ENCODE results near the gene NFATC2.

The NFATC2 gene

DNA sequence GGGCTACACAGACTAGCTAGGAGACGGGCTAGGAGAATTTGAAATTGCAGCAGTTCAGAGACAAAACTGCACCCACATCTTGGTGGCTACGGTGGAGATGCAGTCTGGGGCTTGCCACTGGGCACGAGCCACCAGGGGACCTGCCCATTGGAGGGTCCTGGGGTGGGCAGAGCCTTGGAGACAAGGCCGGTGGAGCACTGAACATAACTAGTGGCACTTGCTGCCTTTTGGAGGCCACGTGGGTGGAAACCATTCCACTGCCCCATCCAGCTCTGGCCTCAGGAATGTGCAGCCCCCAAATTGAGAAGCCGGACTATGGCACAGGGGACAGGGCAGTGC, 113.4 kb downstream of the NFATC2 start:
- DNase-seq (ENCODE audit: low spot score): no peak
- TF ChIP-seq, protein P1, sequence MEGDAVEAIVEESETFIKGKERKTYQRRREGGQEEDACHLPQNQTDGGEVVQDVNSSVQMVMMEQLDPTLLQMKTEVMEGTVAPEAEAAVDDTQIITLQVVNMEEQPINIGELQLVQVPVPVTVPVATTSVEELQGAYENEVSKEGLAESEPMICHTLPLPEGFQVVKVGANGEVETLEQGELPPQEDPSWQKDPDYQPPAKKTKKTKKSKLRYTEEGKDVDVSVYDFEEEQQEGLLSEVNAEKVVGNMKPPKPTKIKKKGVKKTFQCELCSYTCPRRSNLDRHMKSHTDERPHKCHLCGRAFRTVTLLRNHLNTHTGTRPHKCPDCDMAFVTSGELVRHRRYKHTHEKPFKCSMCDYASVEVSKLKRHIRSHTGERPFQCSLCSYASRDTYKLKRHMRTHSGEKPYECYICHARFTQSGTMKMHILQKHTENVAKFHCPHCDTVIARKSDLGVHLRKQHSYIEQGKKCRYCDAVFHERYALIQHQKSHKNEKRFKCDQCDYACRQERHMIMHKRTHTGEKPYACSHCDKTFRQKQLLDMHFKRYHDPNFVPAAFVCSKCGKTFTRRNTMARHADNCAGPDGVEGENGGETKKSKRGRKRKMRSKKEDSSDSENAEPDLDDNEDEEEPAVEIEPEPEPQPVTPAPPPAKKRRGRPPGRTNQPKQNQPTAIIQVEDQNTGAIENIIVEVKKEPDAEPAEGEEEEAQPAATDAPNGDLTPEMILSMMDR (IDR thresholded peaks at IDR 0.05; ENCODE audit: extremely low read depth, missing control alignments): no peak

DNA sequence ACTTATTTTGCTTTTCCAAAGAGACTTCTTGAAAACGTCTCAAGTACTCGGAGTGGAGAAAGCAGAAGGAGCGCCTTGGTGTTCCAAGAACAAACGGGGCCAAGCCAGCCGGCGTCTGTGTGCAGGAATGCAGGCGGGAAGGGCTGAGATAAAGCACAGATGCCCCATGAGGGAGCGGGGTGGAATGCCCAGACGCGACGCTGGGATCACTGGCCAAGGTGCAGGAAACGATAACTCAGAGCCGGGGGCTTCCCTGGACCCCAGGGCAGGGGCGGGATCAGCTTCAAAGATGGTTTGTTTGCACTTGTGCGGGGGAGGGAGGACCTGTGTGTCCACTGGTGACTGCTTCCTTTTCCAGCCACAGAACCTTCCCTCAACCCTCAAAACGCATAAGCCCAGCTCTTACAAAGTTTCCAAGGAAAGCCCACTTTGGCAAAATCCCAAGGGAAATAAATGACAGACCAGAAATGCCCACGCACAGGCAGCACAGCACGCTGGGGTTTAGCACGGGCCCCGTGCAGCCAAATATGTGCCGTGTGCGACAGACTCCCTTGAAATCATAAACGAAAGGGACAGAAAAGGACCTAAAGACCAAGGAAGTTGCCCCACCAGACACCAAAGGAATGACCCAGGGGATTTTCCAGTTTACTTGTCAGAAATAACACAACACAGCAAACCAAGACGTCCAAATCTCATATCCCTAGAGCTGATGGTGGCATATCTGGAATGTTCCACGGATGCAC, 113.9 kb downstream of the NFATC2 start:
- DNase-seq (ENCODE audit: low spot score): no peak
- TF ChIP-seq, protein P1 (IDR thresholded peaks at IDR 0.05; ENCODE audit: extremely low read depth, missing control alignments): no peak

DNA sequence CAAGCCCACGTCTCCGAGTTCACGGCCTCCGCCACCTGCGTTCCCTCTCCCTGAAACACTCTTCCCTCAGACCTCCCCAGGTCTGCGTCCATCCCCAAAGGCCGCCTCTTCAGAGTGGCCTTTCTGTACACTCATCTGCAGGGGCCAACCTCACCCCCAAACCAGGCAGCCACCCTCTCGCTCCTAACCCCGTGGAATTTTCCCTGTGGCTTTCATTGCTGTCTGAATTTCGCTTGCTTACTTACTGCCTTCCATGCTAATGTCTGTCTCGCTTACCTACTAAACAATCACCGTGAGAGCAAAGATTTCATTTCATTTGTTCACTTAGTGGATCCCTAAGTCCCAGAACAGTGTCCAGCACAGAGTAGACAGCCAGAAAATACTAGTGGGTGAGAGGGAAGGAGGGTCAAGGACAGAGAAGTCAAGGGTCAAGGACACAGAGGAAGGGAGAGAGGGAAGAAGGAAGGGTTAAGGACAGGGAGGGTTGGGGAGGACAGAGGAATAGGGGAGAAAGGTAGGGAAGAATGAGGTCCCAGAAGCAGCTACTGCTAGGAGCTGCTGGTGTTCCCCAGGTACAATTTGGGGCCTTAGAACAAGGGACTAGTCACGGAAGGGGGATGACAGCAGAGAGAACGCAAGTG, 114.7 kb downstream of the NFATC2 start:
- TF ChIP-seq, protein P1 (IDR thresholded peaks at IDR 0.05; ENCODE audit: extremely low read depth, missing control alignments): no peak
- no peak for DNase-seq (ENCODE audit: low spot score)

DNA sequence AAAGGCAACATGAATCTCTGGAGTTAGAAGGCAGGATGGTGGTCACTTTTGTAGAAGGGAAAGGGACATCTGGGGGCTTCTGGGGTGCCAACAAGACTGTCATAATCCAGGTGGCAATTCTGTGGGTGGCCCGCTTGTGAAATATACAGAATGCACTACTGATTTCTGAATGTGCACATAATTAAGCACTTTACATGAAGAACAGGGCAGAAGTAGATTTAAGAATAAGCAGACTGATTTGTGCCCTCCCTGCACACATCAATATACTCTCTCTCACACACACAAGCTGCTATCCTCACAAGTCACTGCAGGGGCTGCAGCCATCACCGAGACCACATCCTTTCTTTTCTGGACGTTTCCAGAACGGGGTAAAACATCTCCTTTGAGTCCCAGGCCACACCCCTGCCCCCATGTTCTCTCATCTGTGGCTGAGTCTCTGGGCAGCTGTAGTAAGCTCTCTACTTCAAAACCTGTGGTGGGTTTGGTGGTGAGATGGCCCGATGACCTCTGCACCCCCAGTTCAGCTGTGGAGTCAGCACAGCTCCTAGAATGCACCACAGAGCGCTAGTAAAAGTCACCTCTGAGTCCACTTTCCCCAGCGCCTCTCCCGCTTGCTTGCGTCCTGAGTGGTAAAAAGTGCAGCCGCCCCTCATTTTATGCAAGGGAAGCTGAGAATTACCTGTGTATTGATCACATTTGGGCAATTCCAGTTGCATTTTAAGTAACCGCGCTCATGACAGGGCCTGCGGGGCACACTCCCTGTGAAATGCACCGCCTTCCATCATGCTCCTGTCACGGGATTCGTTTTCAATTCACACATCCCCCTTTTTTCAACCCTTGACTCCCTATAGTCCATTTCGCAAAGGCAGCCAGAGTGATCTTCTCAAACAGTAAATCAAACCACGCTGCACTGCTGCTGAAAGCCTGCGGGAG, 115.5 kb downstream of the NFATC2 start:
- TF ChIP-seq, protein P1 (IDR thresholded peaks at IDR 0.05; ENCODE audit: extremely low read depth, missing control alignments): no peak
- no peak for DNase-seq (ENCODE audit: low spot score)

GRCh38 chr20:51425347-51426106, 117.0 kb downstream of the NFATC2 start:
- no peak for DNase-seq (ENCODE audit: low spot score)

DNA sequence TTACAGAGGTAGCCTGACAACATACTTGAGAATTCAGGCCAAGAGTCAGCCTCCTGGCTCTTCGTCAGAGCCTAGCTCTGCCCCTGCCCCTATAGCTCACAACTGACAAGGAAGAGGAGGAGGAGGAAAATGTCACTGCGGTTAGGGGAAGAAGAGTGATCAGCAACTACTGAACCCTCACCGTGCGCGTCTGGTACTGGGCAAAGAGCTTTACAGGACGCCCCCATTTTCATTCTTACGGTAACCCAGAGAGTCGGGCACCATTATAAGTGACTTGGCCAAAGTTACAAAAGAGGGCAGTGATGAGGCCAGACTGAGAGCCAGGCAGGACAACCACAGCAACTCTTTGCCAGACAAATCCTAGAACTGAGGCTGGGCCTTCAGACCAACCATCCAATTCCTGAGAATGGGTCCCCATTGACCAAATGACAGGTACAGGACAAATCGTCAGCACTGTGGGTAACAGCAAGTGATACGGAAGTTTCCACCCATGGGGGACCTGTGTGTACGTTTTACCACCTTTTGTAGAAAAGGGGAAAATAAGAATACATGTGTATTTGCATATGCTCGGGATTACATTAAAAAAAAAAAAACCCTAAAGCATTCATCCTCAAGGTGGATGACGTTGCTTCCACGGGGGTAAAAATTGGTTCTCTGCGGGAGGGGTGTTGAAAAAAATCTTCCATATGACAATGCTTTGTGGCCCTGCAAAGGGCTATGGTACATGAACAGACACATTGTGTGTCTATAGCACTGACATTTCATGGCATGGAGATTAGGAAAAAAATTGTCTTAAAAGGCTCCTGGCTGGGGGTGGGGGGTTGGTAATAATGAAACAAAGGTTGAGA, 118.0 kb downstream of the NFATC2 start:
- DNase-seq (ENCODE audit: low spot score): no peak
- TF ChIP-seq, protein P1 (IDR thresholded peaks at IDR 0.05; ENCODE audit: extremely low read depth, missing control alignments): no peak

More at GRCh38 chr20:51425347-51426106, 117.0 kb downstream of the NFATC2 start:
- TF ChIP-seq, protein P1 (IDR thresholded peaks at IDR 0.05; ENCODE audit: extremely low read depth, missing control alignments): no peak
